GM19397 (cell line): ENCODE results near the gene VIT.

Source experiments
- ATAC-seq: cut with Tn5 transposase; IDR thresholded peaks from one replicate; pipeline ENCODE4 v1.9.1; 2021; ENCODE audit warnings: mild to moderate bottlenecking, moderate library complexity; ENCODE audit not compliant: unreplicated experiment

Gene VIT

GRCh38 chr2:36708041-36708741 is 11.7 kb downstream of the VIT start:
- ATAC-seq = no peak

- ATAC-seq = no peak
These were observed 14.5 kb downstream of the VIT start for GRCh38 chr2:36710858-36711515.

- no peak for ATAC-seq
These were observed 15.3 kb downstream of the VIT start for GRCh38 chr2:36711741-36712314.

GRCh38 chr2:36713310-36713709 is 16.8 kb downstream of the VIT start:
- no peak for ATAC-seq

GRCh38 chr2:36716111-36716510 is 19.6 kb downstream of the VIT start:
- no peak for ATAC-seq

- no peak for ATAC-seq
These were observed 21.2 kb downstream of the VIT start for GRCh38 chr2:36717603-36718266.

GRCh38 chr2:36727550-36727949 is 31.0 kb downstream of the VIT start:
- no peak for ATAC-seq

GRCh38 chr2:36729067-36729466 is 32.6 kb downstream of the VIT start:
- no peak for ATAC-seq

GRCh38 chr2:36731941-36732672 is 35.6 kb downstream of the VIT start:
- no peak for ATAC-seq

GRCh38 chr2:36732673-36733036 is 36.1 kb downstream of the VIT start:
- ATAC-seq = no peak

GRCh38 chr2:36733215-36733614 is 36.7 kb downstream of the VIT start:
- ATAC-seq = no peak

GRCh38 chr2:36734304-36734703 is 37.8 kb downstream of the VIT start:
- no peak for ATAC-seq

GRCh38 chr2:36737131-36737750 is 40.7 kb downstream of the VIT start:
- no peak for ATAC-seq

- no peak for ATAC-seq
These were observed 43.6 kb downstream of the VIT start for GRCh38 chr2:36740061-36740460.

- ATAC-seq = no peak
These were observed 44.8 kb downstream of the VIT start for GRCh38 chr2:36741188-36741837.

GRCh38 chr2:36743954-36744353 is 47.4 kb downstream of the VIT start:
- ATAC-seq = no peak

- no peak for ATAC-seq
These were observed 51.7 kb downstream of the VIT start for GRCh38 chr2:36748166-36748565.

- ATAC-seq = no peak
These were observed 53.6 kb downstream of the VIT start for GRCh38 chr2:36750101-36750500.

- no peak for ATAC-seq
These were observed 57.3 kb downstream of the VIT start for GRCh38 chr2:36753706-36754221.

GRCh38 chr2:36754578-36754977 is 58.1 kb downstream of the VIT start:
- no peak for ATAC-seq
